GM12878 (cell line): ENCODE results near the gene SH3BGRL3. TPM values are rescaled to one million over a fixed set of nuclear protein-coding genes. Genes with fewer than 3 reads are reported as not detected.

Experiments used
- ATAC-seq: fragments of 200-7000 bp; cut with Tn5 transposase; 3 replicates; pipeline ENCODE4 v1.9.1; 2020; ENCODE audit warnings: mild to moderate bottlenecking, moderate library complexity
- BruUV-seq: library from RNA; stranded (reverse); fragments of 400-500 nt; replicated peaks from 2 replicates; lab custom pipeline; 2021; lab: Mats Ljungman, UMichigan
- CTCF ChIA-PET: fragments of 300-600 bp; sonication (Branson Sonifier 250); formaldehyde crosslinking; extraction: SDS; loops from one replicate; lab custom pipeline; 2021; ENCODE audit warnings: inconsistent platforms; lab: Yijun Ruan, JAX
- POLR2A ChIA-PET: fragments of 350-600 bp; formaldehyde crosslinking; extraction: SDS; loops from one replicate; lab custom pipeline; 2021; ENCODE audit warnings: inconsistent platforms; lab: Charles Lee
- RAD21 ChIA-PET: fragments of 300-600 bp; sonication (Branson Sonifier 250); formaldehyde crosslinking; loops from one replicate; lab custom pipeline; 2023; ENCODE audit warnings: antibody characterized with exemption; ENCODE audit not compliant: unreplicated experiment; lab: Charles Lee
- SMC1A ChIA-PET: fragments of 300-600 bp; sonication (Branson Sonifier 250); formaldehyde crosslinking; loops from one replicate; lab custom pipeline; 2023; ENCODE audit not compliant: unreplicated experiment, uncharacterized antibody; lab: Charles Lee
- DNase-seq: peaks from one replicate; pipeline ENCODE4 v3.0.0-alpha.2; 2011; ENCODE audit warnings: low read depth, low spot score
- FAIRE-seq: peaks from 3 replicates; lab custom pipeline; 2011; peaks lifted over from hg19 to GRCh38; lab: Jason Lieb, UNC
- H2AFZ ChIP-seq: 2 replicates; pipeline ENCODE4 v1.6.0; 2011; ENCODE audit warnings: low read depth, low read length, control low read depth; ENCODE audit not compliant: control insufficient read depth
- H3K27ac ChIP-seq: 2 replicates; pipeline ENCODE4 v1.5.1; 2011; ENCODE audit warnings: control low read depth; ENCODE audit not compliant: control insufficient read depth, insufficient read depth
- H3K27me3 ChIP-seq, 2 experiments: replicated peaks in 1 of 2; 2 replicates each; pipeline versions ENCODE4 v1.6.0 to v1.6.1; 2011; ENCODE audit warnings: low read length in 1 of 2; ENCODE audit not compliant: control insufficient read depth in 2 of 2, insufficient read depth in 2 of 2
- H3K36me3 ChIP-seq, 2 experiments: 2 replicates each; pipeline ENCODE4 v1.5.1; 2011; ENCODE audit warnings: low read length in 1 of 2; ENCODE audit not compliant: control insufficient read depth in 2 of 2, insufficient read depth in 2 of 2
- H3K4me1 ChIP-seq: 2 replicates; pipeline ENCODE4 v1.6.1; 2011; ENCODE audit warnings: mild to moderate bottlenecking, low read length, moderate library complexity, mixed read lengths; ENCODE audit not compliant: control insufficient read depth, insufficient read depth
- H3K4me2 ChIP-seq: 2 replicates; pipeline ENCODE4 v1.6.0; 2011; ENCODE audit warnings: control low read depth; ENCODE audit not compliant: control insufficient read depth, insufficient read depth
- H3K4me3 ChIP-seq: fragments of 200-600 bp; sonication (generic); 2 replicates; pipeline ENCODE4 v1.5.1; 2016
- H3K79me2 ChIP-seq: 2 replicates; pipeline ENCODE4 v1.6.0; 2011; ENCODE audit warnings: low read length; ENCODE audit not compliant: control insufficient read depth, insufficient read depth
- H3K9ac ChIP-seq: 2 replicates; pipeline ENCODE4 v1.8.0; 2011; ENCODE audit warnings: low read length, control low read depth, mixed read lengths; ENCODE audit not compliant: control insufficient read depth, insufficient read depth
- H3K9me3 ChIP-seq: replicated peaks from 3 replicates; pipeline ENCODE4 v1.5.1; 2011; ENCODE audit warnings: mild to moderate bottlenecking, low read length; ENCODE audit not compliant: control insufficient read depth, insufficient read depth
- H4K20me1 ChIP-seq: 2 replicates; pipeline ENCODE4 v1.6.0; 2011; ENCODE audit not compliant: control insufficient read depth, insufficient read depth
- ATF7 ChIP-seq: fragments of 450-650 bp; IDR thresholded peaks from 2 replicates; pipeline ENCODE4 v1.6.1; 2016; ENCODE audit warnings: low read depth, mild to moderate bottlenecking
- CTCF ChIP-seq, 3 experiments: IDR thresholded peaks in 2 of 3; conservative IDR thresholded peaks in 1 of 3; 2 replicates each; pipeline ENCODE4 v1.5.1; 2011; ENCODE audit warnings: low read depth in 3 of 3, low read length in 3 of 3, mild to moderate bottlenecking in 3 of 3, control low read depth in 2 of 3, moderate library complexity in 2 of 3, inconsistent platforms in 1 of 3, mixed read lengths in 1 of 3; ENCODE audit not compliant: control insufficient read depth in 2 of 3, insufficient read depth in 1 of 3; ENCODE audit errors: extremely low read depth in 1 of 3
- DPF2 ChIP-seq: fragments of 450-650 bp; IDR thresholded peaks from 2 replicates; pipeline ENCODE4 v1.6.1; 2017; ENCODE audit warnings: mild to moderate bottlenecking
- E2F4 ChIP-seq: IDR thresholded peaks from 2 replicates; pipeline ENCODE4 v1.6.1; 2012; ENCODE audit warnings: low read depth, low read length, improper control_type of control experiment
- EP300 ChIP-seq, 2 experiments: fragments of 150-350 bp in 1 of 2; IDR thresholded peaks; 2 replicates each; pipeline ENCODE4 v1.6.1; 2011 to 2012; ENCODE audit warnings: low read depth in 2 of 2, low read length in 2 of 2, borderline replicate concordance in 1 of 2, improper control_type of control experiment in 1 of 2, inconsistent platforms in 1 of 2; ENCODE audit not compliant: control insufficient read depth in 1 of 2
- MEF2B ChIP-seq: fragments of 450-650 bp; IDR thresholded peaks from 2 replicates; pipeline ENCODE4 v1.6.1; 2018; ENCODE audit warnings: mild to moderate bottlenecking, moderate library complexity; ENCODE audit not compliant: partially characterized antibody, poor library complexity, severe bottlenecking
- RCOR1 ChIP-seq: conservative IDR thresholded peaks from 2 replicates; pipeline ENCODE4 v1.6.1; 2012; ENCODE audit warnings: low read depth, low read length, improper control_type of control experiment
- SMARCA5 ChIP-seq: fragments of 450-650 bp; IDR thresholded peaks from 2 replicates; pipeline ENCODE4 v1.6.1; 2017; ENCODE audit warnings: mild to moderate bottlenecking
- ZNF207 ChIP-seq: fragments of 450-650 bp; IDR thresholded peaks from 2 replicates; pipeline ENCODE4 v1.6.1; 2014; ENCODE audit warnings: antibody characterized with exemption, mild to moderate bottlenecking, borderline replicate concordance
- ZNF592 ChIP-seq: fragments of 450-650 bp; IDR thresholded peaks from 2 replicates; pipeline ENCODE4 v1.6.1; 2017; ENCODE audit warnings: mild to moderate bottlenecking, moderate library complexity
- WGBS: methylation state at CpG from one replicate; pipeline ENCODE4 v1.1.6; 2016; ENCODE audit warnings: low lambda C conversion rate; ENCODE audit not compliant: insufficient replicate concordance, insufficient coverage; ENCODE audit errors: missing lambda C conversion rate; 5-methylcytosine and 5-hydroxymethylcytosine counted together
- in situ Hi-C: fragments of 300-500 bp; cut with MboI; formaldehyde crosslinking; loops from 9 replicates; pipeline ENCODE4 v1.14.3; 2018; ENCODE audit warnings: mixed read lengths
- intact Hi-C: fragments of 100-400 bp; cut with micrococcal nuclease; formaldehyde crosslinking; loops from one replicate; pipeline ENCODE4 v1.14.2; 2022; ENCODE audit not compliant: unreplicated experiment
- polyA plus RNA-seq, 11 experiments: library from polyadenylated mRNA; depleted of rRNA in 4 of 11; unstranded in 6 of 11; stranded (reverse) in 5 of 11; fragments of >200 nt; fragmentation: Nextera tagmentation in 4 of 11; fragmentation: Illumina TruSeq in 1 of 11; extraction: Ambion mirVana in 4 of 11; extraction: Trizol in 1 of 11; gene quantifications; 1 replicate in 1 of 11; 2 replicates in 10 of 11; pipeline versions ENCODE4 v1.2.1 to v1.2.3, GENCODE V29; 2011 to 2016; ENCODE audit warnings: inconsistent platforms in 2 of 11, missing spikeins in 2 of 11, low read depth in 1 of 11
- total RNA-seq, 4 experiments: library from RNA; depleted of rRNA in 3 of 4; stranded (reverse); fragments of >200 nt in 3 of 4; fragmentation: Illumina TruSeq in 1 of 4; extraction: Trizol in 1 of 4; gene quantifications; 2 replicates each; pipeline versions ENCODE4 v1.2.1 to v1.2.3, GENCODE V29; 2013 to 2021

SH3BGRL3 gene
- total and polyA plus RNA-seq, 10 of the 15 experiments (the other 5 are each of a cell fraction or from before 2014, with no cell fraction given), result 39.7 to 390 (median 118) TPM

GRCh38 chr1:26233903-26234643 is 45.8 kb upstream of the SH3BGRL3 start, which contains the start of gene CEP85 (continued):
- TF ChIP-seq ATF7 (0 out of 2 replicates have a peak, but pooled peaks have one; percentile 16), RCOR1 (no peak), E2F4 (no peak)

GRCh38 chr1:26234644-26235370 is 45.1 kb upstream of the SH3BGRL3 start:
- Histone ChIP-seq H3K36me3 (no peaks in the 10 kb centered on the region), H3K9ac (peak overlapping the region; percentile 78), H3K9me3 (no peaks in the 10 kb centered on the region), H3K4me2 (peak overlapping the region; percentile 83), H2AFZ (peak overlapping the region; percentile 98), H3K79me2 (peaks cover 51% of the 10 kb centered on the region), H3K4me1 (peaks cover 9% of the 10 kb centered on the region), H4K20me1 (no peaks in the 10 kb centered on the region), H3K4me3 (peak overlapping the region; percentile 98), H3K27me3 (no peaks in the 10 kb centered on the region), H3K27ac (peak overlapping the region; percentile 66)
- DNase-seq (no peak), ATAC-seq (peak; percentile 1; the same call in 2 of the 3 replicates), FAIRE-seq (peak; percentile 72)
- no TSS peak for BruUV-seq
- CTCF ChIA-PET, result interaction anchor here (0.6 to 7.3 kb wide), 42 partner anchors 12 to 1879 kb away, joined by 3 to 110 read pairs (median 5); partner anchors contain the start of genes C1orf232, CATSPER4, CD52 and CNKSR1
- RAD21 ChIA-PET, result interaction anchor here (0.7 to 3.0 kb wide), 17 partner anchors 28 to 197 kb away, joined by 3 to 44 read pairs (median 4); partner anchors contain the start of genes CD52, DHDDS, SH3BGRL3 and ZNF593
- POLR2A ChIA-PET, result interaction anchor here (0.5 to 2.4 kb wide), 14 partner anchors 13 to 1151 kb away, joined by 3 to 11 read pairs (median 4); partner anchors contain the start of genes C1orf232, CD52, SH3BGRL3 and UBXN11
- in situ Hi-C loops, result loop anchor here (5.0 kb wide), 1 partner anchor 128 kb away; no protein-coding TSS in a partner anchor
- intact Hi-C loops, result loop anchor here (1.0 to 5.0 kb wide), 3 partner anchors 66 to 124 kb away; partner anchors contain the start of genes CD52, PDIK1L and ZNF593
- SMC1A ChIA-PET, result interaction anchor here (0.6 to 4.4 kb wide), 15 partner anchors 14 to 121 kb away, joined by 3 to 23 read pairs (median 5); partner anchors contain the start of genes SH3BGRL3, ZNF593 and ZNF593OS
- WGBS, result under 1% methylated on average over 30 of the region's 30 CpGs
- TF ChIP-seq MEF2B (peak; percentile 56), CTCF (IDR thresholded peaks at IDR 0.05 in 2 of 3, conservative IDR thresholded peaks at IDR 0.05 in 1 of 3; ENCODE audit: control insufficient read depth in 2 of 3, extremely low read depth in 1 of 3, insufficient read depth in 1 of 3, low read depth in 3 of 3, low read length in 3 of 3) (peak; percentile 1 to 33 (median 16); a peak in 2 of 6 replicates), ZNF592 (no peak), EP300 (IDR thresholded peaks at IDR 0.05; ENCODE audit: borderline replicate concordance in 1 of 2, control insufficient read depth in 1 of 2, low read depth in 2 of 2, low read length in 2 of 2) (no peak), SMARCA5 (peak; percentile 42; the same call in 1 of the 2 replicates), ZNF207 (0 out of 2 replicates have a peak, but pooled peaks have one; percentile 5), DPF2 (peak; percentile 88)
